Osteoblast (primary cell): ENCODE data around the gene CHD6. TPM values are rescaled to one million over a fixed set of nuclear protein-coding genes. Genes with fewer than 3 reads are reported as not detected.
A peak's percentile ranks its signal among the peaks of the same experiment; 100 is the strongest.

Source experiments
- DNase-seq: peaks from one replicate; pipeline ENCODE4 v3.0.0; 2011; ENCODE audit warnings: low spot score, mixed read lengths; ENCODE audit not compliant: insufficient read length; ENCODE audit errors: missing footprints
- H2AFZ ChIP-seq: 2 replicates; pipeline ENCODE4 v1.6.0; 2011; ENCODE audit warnings: mild to moderate bottlenecking, low read length
- H3K27ac ChIP-seq: 2 replicates; pipeline ENCODE4 v1.5.1; 2011; ENCODE audit warnings: mild to moderate bottlenecking, low read depth, low read length, moderate library complexity
- H3K27me3 ChIP-seq: 2 replicates; pipeline ENCODE4 v1.6.0; 2012; ENCODE audit warnings: mild to moderate bottlenecking, control low read depth, inconsistent platforms, low read length, moderate library complexity; ENCODE audit not compliant: insufficient read depth
- H3K36me3 ChIP-seq: 2 replicates; pipeline ENCODE4 v1.5.1; 2011; ENCODE audit warnings: mild to moderate bottlenecking, low read length, control low read depth, moderate library complexity; ENCODE audit not compliant: insufficient read depth
- H3K4me1 ChIP-seq: 2 replicates; pipeline ENCODE4 v1.5.1; 2011; ENCODE audit warnings: mild to moderate bottlenecking, low read length, control low read depth, moderate library complexity; ENCODE audit not compliant: insufficient read depth
- H3K4me2 ChIP-seq: 2 replicates; pipeline ENCODE4 v1.6.0; 2011; ENCODE audit warnings: mild to moderate bottlenecking, low read length; ENCODE audit not compliant: insufficient read depth
- H3K4me3 ChIP-seq: fragments of 200-600 bp; sonication (generic); 3 replicates; pipeline ENCODE4 v1.5.1; 2012; ENCODE audit warnings: mild to moderate bottlenecking, low read length, inconsistent platforms; ENCODE audit not compliant: insufficient read depth
- H3K79me2 ChIP-seq: 2 replicates; pipeline ENCODE4 v1.6.0; 2012; ENCODE audit warnings: mild to moderate bottlenecking, low read length, control low read depth, inconsistent platforms; ENCODE audit not compliant: insufficient read depth
- H3K9me3 ChIP-seq: 2 replicates; pipeline ENCODE4 v1.5.1; 2011; ENCODE audit warnings: low read depth, low read length, control low read depth
- H4K20me1 ChIP-seq: 2 replicates; pipeline ENCODE4 v1.6.0; 2012; ENCODE audit warnings: mild to moderate bottlenecking, low read length, control low read depth; ENCODE audit not compliant: insufficient read depth
- total RNA-seq: library from RNA; depleted of rRNA; stranded (reverse); fragments of >200 nt; gene quantifications from 2 replicates; pipeline ENCODE4 v1.2.3, GENCODE V29; 2012
- TF ChIP-seq, protein P1 (sequence below): IDR thresholded peaks from 2 replicates; pipeline ENCODE4 v1.5.1; 2011; ENCODE audit warnings: mild to moderate bottlenecking, low read depth, low read length, moderate library complexity; ENCODE audit errors: extremely low read depth

CHD6 gene
- total RNA-seq, 1 donor, result 32.2 TPM

GRCh38 chr20:41373251-41373783 is 244.9 kb downstream of the CHD6 start:
- peak; percentile 68 for DNase-seq
- Histone ChIP-seq H3K27ac (no peak overlapping the region), H3K27me3 (peaks cover 3% of the 10 kb centered on the region), H3K4me2 (no peak overlapping the region), H3K36me3 (no peaks in the 10 kb centered on the region), H3K79me2 (no peaks in the 10 kb centered on the region), H3K4me3 (no peak overlapping the region), H3K4me1 (no peaks in the 10 kb centered on the region), H3K9me3 (no peaks in the 10 kb centered on the region), H2AFZ (no peak overlapping the region), H4K20me1 (no peaks in the 10 kb centered on the region)
- TF ChIP-seq, protein P1, sequence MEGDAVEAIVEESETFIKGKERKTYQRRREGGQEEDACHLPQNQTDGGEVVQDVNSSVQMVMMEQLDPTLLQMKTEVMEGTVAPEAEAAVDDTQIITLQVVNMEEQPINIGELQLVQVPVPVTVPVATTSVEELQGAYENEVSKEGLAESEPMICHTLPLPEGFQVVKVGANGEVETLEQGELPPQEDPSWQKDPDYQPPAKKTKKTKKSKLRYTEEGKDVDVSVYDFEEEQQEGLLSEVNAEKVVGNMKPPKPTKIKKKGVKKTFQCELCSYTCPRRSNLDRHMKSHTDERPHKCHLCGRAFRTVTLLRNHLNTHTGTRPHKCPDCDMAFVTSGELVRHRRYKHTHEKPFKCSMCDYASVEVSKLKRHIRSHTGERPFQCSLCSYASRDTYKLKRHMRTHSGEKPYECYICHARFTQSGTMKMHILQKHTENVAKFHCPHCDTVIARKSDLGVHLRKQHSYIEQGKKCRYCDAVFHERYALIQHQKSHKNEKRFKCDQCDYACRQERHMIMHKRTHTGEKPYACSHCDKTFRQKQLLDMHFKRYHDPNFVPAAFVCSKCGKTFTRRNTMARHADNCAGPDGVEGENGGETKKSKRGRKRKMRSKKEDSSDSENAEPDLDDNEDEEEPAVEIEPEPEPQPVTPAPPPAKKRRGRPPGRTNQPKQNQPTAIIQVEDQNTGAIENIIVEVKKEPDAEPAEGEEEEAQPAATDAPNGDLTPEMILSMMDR, result no peak

GRCh38 chr20:41371371-41371770 is 246.8 kb downstream of the CHD6 start:
- no peak overlapping the region for H3K4me2 ChIP-seq
- no peaks in the 10 kb centered on the region for H3K9me3 ChIP-seq
- TF ChIP-seq, protein P1, result no peak
- H3K79me2 ChIP-seq, result no peaks in the 10 kb centered on the region
- H3K27me3 ChIP-seq, result peaks cover 20% of the 10 kb centered on the region
- DNase-seq, result peak; percentile 81
- no peaks in the 10 kb centered on the region for H3K4me1 ChIP-seq
- H3K36me3 ChIP-seq, result no peaks in the 10 kb centered on the region
- no peak overlapping the region for H3K27ac ChIP-seq
- no peak overlapping the region for H3K4me3 ChIP-seq
- no peaks in the 10 kb centered on the region for H4K20me1 ChIP-seq
- no peak overlapping the region for H2AFZ ChIP-seq

GRCh38 chr20:41370176-41370575 is 248.0 kb downstream of the CHD6 start:
- DNase-seq, result peak; percentile 66
- Histone ChIP-seq H3K36me3 (no peaks in the 10 kb centered on the region), H3K27me3 (peaks cover 31% of the 10 kb centered on the region), H3K4me2 (no peak overlapping the region), H3K27ac (no peak overlapping the region), H4K20me1 (no peaks in the 10 kb centered on the region), H3K79me2 (no peaks in the 10 kb centered on the region), H2AFZ (no peak overlapping the region), H3K4me3 (no peak overlapping the region), H3K9me3 (no peaks in the 10 kb centered on the region), H3K4me1 (no peaks in the 10 kb centered on the region)
- TF ChIP-seq, protein P1, result no peak

GRCh38 chr20:41369673-41370072 is 248.5 kb downstream of the CHD6 start:
- no peak overlapping the region for H3K4me3 ChIP-seq
- H3K79me2 ChIP-seq, result no peaks in the 10 kb centered on the region
- no peaks in the 10 kb centered on the region for H3K4me1 ChIP-seq
- no peaks in the 10 kb centered on the region for H4K20me1 ChIP-seq
- H3K27me3 ChIP-seq, result peaks cover 36% of the 10 kb centered on the region
- TF ChIP-seq, protein P1, result no peak
- no peak overlapping the region for H3K4me2 ChIP-seq
- H2AFZ ChIP-seq, result no peak overlapping the region
- no peaks in the 10 kb centered on the region for H3K9me3 ChIP-seq
- no peaks in the 10 kb centered on the region for H3K36me3 ChIP-seq
- no peak overlapping the region for H3K27ac ChIP-seq
- DNase-seq, result peak; percentile 26
